WERI-Rb-1 (cell line): Measurements from ENCODE around the gene KCTD19.
A peak's percentile ranks its signal among the peaks of the same experiment; 100 is the strongest.

Experiments used
- DNase-seq: peaks from one replicate; pipeline ENCODE4 v3.0.0-alpha.2; 2020
- H3K27ac ChIP-seq: fragments of 250-450 bp; sonication (Bioruptor Pico); 2 replicates; pipeline ENCODE4 v1.5.1; 2020; ENCODE audit warnings: mild to moderate bottlenecking, moderate library complexity
- H3K27me3 ChIP-seq: fragments of 250-450 bp; sonication (Bioruptor Pico); 2 replicates; pipeline ENCODE4 v1.5.1; 2021; ENCODE audit warnings: mild to moderate bottlenecking, low read depth, moderate library complexity; ENCODE audit not compliant: insufficient read depth, severe bottlenecking
- H3K36me3 ChIP-seq: fragments of 250-450 bp; sonication (Bioruptor Pico); 2 replicates; pipeline ENCODE4 v1.5.1; 2020; ENCODE audit warnings: mild to moderate bottlenecking, moderate library complexity
- H3K4me3 ChIP-seq: 2 replicates; pipeline ENCODE4 v1.5.1; 2011; ENCODE audit warnings: low read depth, mild to moderate bottlenecking, control low read depth, low read length
- H3K9me3 ChIP-seq: fragments of 250-450 bp; sonication (Bioruptor Pico); 2 replicates; pipeline ENCODE4 v1.5.1; 2021; ENCODE audit warnings: mild to moderate bottlenecking, moderate library complexity; ENCODE audit not compliant: severe bottlenecking
- CTCF ChIP-seq: IDR thresholded peaks from 2 replicates; pipeline ENCODE4 v1.5.1; 2011; ENCODE audit warnings: low read depth, mild to moderate bottlenecking, control low read depth, inconsistent platforms, low read length

The KCTD19 gene

GRCh38 chr16:67247192-67248072, 79.1 kb downstream of the KCTD19 start, which contains the start of gene FHOD1:
Gene FHOD1, minus strand, starts transcription at chr16:67247481. Its CDS starts 71 bp downstream, at chr16:67247410.
- no peaks in the 10 kb centered on the region for H3K36me3 ChIP-seq
- H3K27ac ChIP-seq: peak within 1 kb of the TSS; percentile 67
- H3K9me3 ChIP-seq: no peaks in the 10 kb centered on the region
- TF ChIP-seq CTCF: 0 out of 2 replicates have a peak, but pooled peaks have one; percentile 5
- H3K4me3 ChIP-seq: peak within 1 kb of the TSS; percentile 77
- peaks cover 3% of the 10 kb centered on the region for H3K27me3 ChIP-seq
- DNase-seq: peak; percentile 98

GRCh38 chr16:67246756-67247191, 79.8 kb downstream of the KCTD19 start:
- TF ChIP-seq CTCF: no peak
- peak overlapping the region; percentile 67 for H3K27ac ChIP-seq
- DNase-seq: peak; percentile 67
- H3K36me3 ChIP-seq: no peaks in the 10 kb centered on the region
- H3K4me3 ChIP-seq: peak overlapping the region; percentile 77
- H3K9me3 ChIP-seq: no peaks in the 10 kb centered on the region
- H3K27me3 ChIP-seq: peaks cover 3% of the 10 kb centered on the region

- H3K9me3 ChIP-seq: no peaks in the 10 kb centered on the region
- peaks cover 3% of the 10 kb centered on the region for H3K27me3 ChIP-seq
- H3K36me3 ChIP-seq: no peaks in the 10 kb centered on the region
- peak overlapping the region; percentile 77 for H3K4me3 ChIP-seq
- TF ChIP-seq CTCF: peak; percentile 64
- H3K27ac ChIP-seq: peak overlapping the region; percentile 67
- DNase-seq: peak; percentile 91
These were observed 80.3 kb downstream of the KCTD19 start for GRCh38 chr16:67246081-67246755.

GRCh38 chr16:67245674-67246080, 80.9 kb downstream of the KCTD19 start:
- H3K27ac ChIP-seq: peak overlapping the region; percentile 67
- TF ChIP-seq CTCF: no peak
- H3K9me3 ChIP-seq: no peaks in the 10 kb centered on the region
- peak overlapping the region; percentile 77 for H3K4me3 ChIP-seq
- no peak for DNase-seq
- no peaks in the 10 kb centered on the region for H3K36me3 ChIP-seq
- H3K27me3 ChIP-seq: peaks cover 3% of the 10 kb centered on the region

GRCh38 chr16:67245186-67245585, 81.4 kb downstream of the KCTD19 start:
- H3K9me3 ChIP-seq: no peaks in the 10 kb centered on the region
- peak overlapping the region; percentile 77 for H3K4me3 ChIP-seq
- no peaks in the 10 kb centered on the region for H3K36me3 ChIP-seq
- DNase-seq: peak; percentile 91
- H3K27ac ChIP-seq: peak overlapping the region; percentile 67
- peaks cover 3% of the 10 kb centered on the region for H3K27me3 ChIP-seq
- TF ChIP-seq CTCF: no peak
